ENCODE data around the gene RELN.

RELN gene

DNA sequence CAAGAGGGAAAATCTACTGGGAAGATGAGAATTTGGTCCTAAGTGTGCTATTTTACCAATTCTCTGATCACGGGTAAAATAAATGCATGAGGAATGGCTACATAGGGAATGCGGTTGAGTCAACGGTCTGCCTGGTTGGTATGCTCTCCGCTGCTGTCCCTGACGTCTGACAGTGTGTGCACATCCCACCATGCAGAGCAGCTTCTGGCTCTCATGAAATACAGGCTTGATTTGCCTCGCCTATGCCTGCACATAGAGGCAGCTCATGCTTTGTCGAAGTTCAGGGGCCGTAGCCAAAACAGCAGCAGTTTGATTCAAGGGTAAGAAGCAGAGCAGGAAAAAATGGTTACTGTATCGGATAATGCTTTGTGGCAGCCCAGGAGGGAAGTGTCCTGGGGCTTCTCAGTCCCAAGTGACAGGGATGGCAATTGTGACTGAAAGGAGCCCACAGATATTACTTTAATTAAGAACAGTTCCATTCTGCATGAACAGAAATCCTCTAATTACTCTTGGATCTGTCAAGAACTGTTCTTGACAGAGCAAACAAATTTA is 275.0 kb downstream of the RELN start:
- Histone ChIP-seq H3K4me3 (ENCODE audit: low read depth, low read length) (no peak overlapping the region), H3K4me1 (ENCODE audit: control insufficient read depth, insufficient read depth, low read length) (no peaks in the 10 kb centered on the region), H3K9me3 (ENCODE audit: control insufficient read depth, insufficient read depth, low read depth, low read length) (no peaks in the 10 kb centered on the region), H3K27ac (ENCODE audit: extremely low read depth, low read depth, low read length) (no peak overlapping the region), H3K36me3 (ENCODE audit: control insufficient read depth in 2 of 2, insufficient read depth in 1 of 2, low read length in 2 of 2) (no peaks in the 10 kb centered on the region)
- TF ChIP-seq ZFP41 (tag by site-specific recombination; IDR thresholded peaks at IDR 0.05; ENCODE audit: borderline replicate concordance): no peak
- no peak for TF ChIP-seq ZBTB48 (tag by site-specific recombination; IDR thresholded peaks at IDR 0.05)
- TF ChIP-seq, protein P1, sequence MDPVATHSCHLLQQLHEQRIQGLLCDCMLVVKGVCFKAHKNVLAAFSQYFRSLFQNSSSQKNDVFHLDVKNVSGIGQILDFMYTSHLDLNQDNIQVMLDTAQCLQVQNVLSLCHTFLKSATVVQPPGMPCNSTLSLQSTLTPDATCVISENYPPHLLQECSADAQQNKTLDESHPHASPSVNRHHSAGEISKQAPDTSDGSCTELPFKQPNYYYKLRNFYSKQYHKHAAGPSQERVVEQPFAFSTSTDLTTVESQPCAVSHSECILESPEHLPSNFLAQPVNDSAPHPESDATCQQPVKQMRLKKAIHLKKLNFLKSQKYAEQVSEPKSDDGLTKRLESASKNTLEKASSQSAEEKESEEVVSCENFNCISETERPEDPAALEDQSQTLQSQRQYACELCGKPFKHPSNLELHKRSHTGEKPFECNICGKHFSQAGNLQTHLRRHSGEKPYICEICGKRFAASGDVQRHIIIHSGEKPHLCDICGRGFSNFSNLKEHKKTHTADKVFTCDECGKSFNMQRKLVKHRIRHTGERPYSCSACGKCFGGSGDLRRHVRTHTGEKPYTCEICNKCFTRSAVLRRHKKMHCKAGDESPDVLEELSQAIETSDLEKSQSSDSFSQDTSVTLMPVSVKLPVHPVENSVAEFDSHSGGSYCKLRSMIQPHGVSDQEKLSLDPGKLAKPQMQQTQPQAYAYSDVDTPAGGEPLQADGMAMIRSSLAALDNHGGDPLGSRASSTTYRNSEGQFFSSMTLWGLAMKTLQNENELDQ (tag by site-specific recombination; IDR thresholded peaks at IDR 0.05; ENCODE audit: low read depth): no peak
- no peak for TF ChIP-seq ZNF223 (tag by site-specific recombination; IDR thresholded peaks at IDR 0.05)
- TF ChIP-seq ZBTB21 (tag by site-specific recombination; IDR thresholded peaks at IDR 0.05): no peak
- TF ChIP-seq ZNF701 (tag by site-specific recombination; IDR thresholded peaks at IDR 0.05): no peak
- TF ChIP-seq, protein P2, sequence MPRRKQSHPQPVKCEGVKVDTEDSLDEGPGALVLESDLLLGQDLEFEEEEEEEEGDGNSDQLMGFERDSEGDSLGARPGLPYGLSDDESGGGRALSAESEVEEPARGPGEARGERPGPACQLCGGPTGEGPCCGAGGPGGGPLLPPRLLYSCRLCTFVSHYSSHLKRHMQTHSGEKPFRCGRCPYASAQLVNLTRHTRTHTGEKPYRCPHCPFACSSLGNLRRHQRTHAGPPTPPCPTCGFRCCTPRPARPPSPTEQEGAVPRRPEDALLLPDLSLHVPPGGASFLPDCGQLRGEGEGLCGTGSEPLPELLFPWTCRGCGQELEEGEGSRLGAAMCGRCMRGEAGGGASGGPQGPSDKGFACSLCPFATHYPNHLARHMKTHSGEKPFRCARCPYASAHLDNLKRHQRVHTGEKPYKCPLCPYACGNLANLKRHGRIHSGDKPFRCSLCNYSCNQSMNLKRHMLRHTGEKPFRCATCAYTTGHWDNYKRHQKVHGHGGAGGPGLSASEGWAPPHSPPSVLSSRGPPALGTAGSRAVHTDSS (tag by site-specific recombination; IDR thresholded peaks at IDR 0.05): no peak
- no peak for TF ChIP-seq ZNF121 (tag by site-specific recombination; IDR thresholded peaks at IDR 0.05)
- TF ChIP-seq HOXC10 (CRISPR knock-in tag; IDR thresholded peaks at IDR 0.05): no peak
- TF ChIP-seq, protein P3, sequence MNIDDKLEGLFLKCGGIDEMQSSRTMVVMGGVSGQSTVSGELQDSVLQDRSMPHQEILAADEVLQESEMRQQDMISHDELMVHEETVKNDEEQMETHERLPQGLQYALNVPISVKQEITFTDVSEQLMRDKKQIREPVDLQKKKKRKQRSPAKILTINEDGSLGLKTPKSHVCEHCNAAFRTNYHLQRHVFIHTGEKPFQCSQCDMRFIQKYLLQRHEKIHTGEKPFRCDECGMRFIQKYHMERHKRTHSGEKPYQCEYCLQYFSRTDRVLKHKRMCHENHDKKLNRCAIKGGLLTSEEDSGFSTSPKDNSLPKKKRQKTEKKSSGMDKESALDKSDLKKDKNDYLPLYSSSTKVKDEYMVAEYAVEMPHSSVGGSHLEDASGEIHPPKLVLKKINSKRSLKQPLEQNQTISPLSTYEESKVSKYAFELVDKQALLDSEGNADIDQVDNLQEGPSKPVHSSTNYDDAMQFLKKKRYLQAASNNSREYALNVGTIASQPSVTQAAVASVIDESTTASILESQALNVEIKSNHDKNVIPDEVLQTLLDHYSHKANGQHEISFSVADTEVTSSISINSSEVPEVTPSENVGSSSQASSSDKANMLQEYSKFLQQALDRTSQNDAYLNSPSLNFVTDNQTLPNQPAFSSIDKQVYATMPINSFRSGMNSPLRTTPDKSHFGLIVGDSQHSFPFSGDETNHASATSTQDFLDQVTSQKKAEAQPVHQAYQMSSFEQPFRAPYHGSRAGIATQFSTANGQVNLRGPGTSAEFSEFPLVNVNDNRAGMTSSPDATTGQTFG (tag by site-specific recombination; IDR thresholded peaks at IDR 0.05; ENCODE audit: borderline replicate concordance): no peak
- ChIA-PET CTCF (no interaction called here), POLR2A (no interaction called here)

DNA sequence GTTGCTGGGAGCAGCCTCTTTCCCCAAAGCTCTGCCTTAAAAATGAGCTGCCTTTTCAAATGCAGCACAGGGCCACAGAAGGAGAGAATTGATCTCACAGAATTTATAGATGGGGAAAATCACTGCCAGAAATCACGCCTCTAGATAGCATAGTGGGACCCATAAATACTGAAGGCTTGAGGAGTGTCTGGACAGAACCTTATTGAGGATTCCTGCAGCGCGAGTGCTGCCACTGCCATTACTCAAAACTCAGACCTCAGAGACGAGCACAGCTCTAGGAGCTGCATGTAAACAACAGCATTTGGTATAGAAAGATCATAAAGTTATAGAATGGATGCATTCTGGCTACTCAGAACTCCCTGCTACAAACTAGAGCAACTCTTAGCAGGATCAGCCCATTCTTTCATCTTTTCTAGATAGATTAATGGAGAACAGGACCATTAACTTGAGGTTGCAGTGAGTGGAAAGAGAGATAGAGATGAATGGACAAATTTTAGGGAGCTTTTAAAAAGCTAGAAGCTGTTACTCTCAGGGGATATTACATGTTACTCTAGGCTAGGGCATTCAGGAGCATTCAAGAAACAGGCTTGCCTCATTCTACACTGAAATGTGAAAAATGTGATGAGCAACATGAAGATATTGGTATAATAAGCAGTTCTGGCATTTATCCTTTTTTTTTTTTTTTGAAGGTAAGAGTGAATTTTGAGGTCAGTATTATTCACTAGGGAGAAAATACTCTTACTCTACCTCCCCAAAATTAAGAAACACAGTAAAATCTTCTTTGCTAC is 276.3 kb downstream of the RELN start:
- Histone ChIP-seq H3K9me3 (ENCODE audit: control insufficient read depth, insufficient read depth, low read depth, low read length) (no peaks in the 10 kb centered on the region), H3K4me1 (ENCODE audit: control insufficient read depth, insufficient read depth, low read length) (no peaks in the 10 kb centered on the region), H3K27ac (ENCODE audit: extremely low read depth, low read depth, low read length) (no peak overlapping the region), H3K4me3 (ENCODE audit: low read depth, low read length) (no peak overlapping the region), H3K36me3 (ENCODE audit: control insufficient read depth in 2 of 2, insufficient read depth in 1 of 2, low read length in 2 of 2) (no peaks in the 10 kb centered on the region)
- POLR2A ChIA-PET: no interaction called here
- CTCF ChIA-PET: interaction anchor here (0.7 kb wide), 1 partner anchor 15 kb away, joined by 3 read pairs; no protein-coding TSS in a partner anchor
- TF ChIP-seq ZNF624 (tag by site-specific recombination; IDR thresholded peaks at IDR 0.05) (no peak), SCRT1 (tag by site-specific recombination; IDR thresholded peaks at IDR 0.05; ENCODE audit: borderline replicate concordance) (no peak), SP3 (tag by site-specific recombination; IDR thresholded peaks at IDR 0.05) (no peak), ZNF423 (tag by site-specific recombination; IDR thresholded peaks at IDR 0.05) (no peak), KLF1 (tag by site-specific recombination; IDR thresholded peaks at IDR 0.05) (no peak), MYNN (tag by site-specific recombination; IDR thresholded peaks at IDR 0.05; ENCODE audit: borderline replicate concordance) (no peak), ZBTB48 (tag by site-specific recombination; IDR thresholded peaks at IDR 0.05) (no peak), KLF16 (tag by site-specific recombination; IDR thresholded peaks at IDR 0.05) (no peak), KLF8 (tag by site-specific recombination; IDR thresholded peaks at IDR 0.05) (no peak), TRIM28 (IDR thresholded peaks at IDR 0.05; ENCODE audit: borderline replicate concordance, low read length) (no peak), MEIS1 (CRISPR knock-in tag; IDR thresholded peaks at IDR 0.05; ENCODE audit: borderline replicate concordance) (no peak), WT1 (tag by site-specific recombination; IDR thresholded peaks at IDR 0.05) (no peak), ZBTB21 (tag by site-specific recombination; IDR thresholded peaks at IDR 0.05) (no peak)
- TF ChIP-seq, protein P4, sequence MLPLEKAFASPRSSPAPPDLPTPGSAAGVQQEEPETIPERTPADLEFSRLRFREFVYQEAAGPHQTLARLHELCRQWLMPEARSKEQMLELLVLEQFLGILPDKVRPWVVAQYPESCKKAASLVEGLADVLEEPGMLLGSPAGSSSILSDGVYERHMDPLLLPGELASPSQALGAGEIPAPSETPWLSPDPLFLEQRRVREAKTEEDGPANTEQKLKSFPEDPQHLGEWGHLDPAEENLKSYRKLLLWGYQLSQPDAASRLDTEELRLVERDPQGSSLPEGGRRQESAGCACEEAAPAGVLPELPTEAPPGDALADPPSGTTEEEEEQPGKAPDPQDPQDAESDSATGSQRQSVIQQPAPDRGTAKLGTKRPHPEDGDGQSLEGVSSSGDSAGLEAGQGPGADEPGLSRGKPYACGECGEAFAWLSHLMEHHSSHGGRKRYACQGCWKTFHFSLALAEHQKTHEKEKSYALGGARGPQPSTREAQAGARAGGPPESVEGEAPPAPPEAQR (tag by site-specific recombination; IDR thresholded peaks at IDR 0.05): no peak
- TF ChIP-seq, protein P3 (tag by site-specific recombination; IDR thresholded peaks at IDR 0.05; ENCODE audit: borderline replicate concordance): no peak

Measured in HEK293 (cell line).